SK-N-SH treated with all-trans-retinoic acid at 6 μM for 48 hours (cell line): ENCODE data around the gene RIPOR3.
"Not testable (repeated sequence)": the region's sequence is repeated elsewhere in the genome, so short reads cannot be mapped to it uniquely, and the experiment has no call there.

Source experiments
- ATAC-seq: fragments of 200-7000 bp; cut with Tn5 transposase; 3 replicates; pipeline ENCODE4 v1.9.1; 2020; ENCODE audit warnings: mild to moderate bottlenecking, moderate library complexity
- ARNTL ChIP-seq: fragments of 450-650 bp; formaldehyde crosslinking; IDR thresholded peaks from 2 replicates; pipeline ENCODE4 v1.5.0; 2020; ENCODE audit warnings: low read depth, mild to moderate bottlenecking, moderate library complexity, borderline replicate concordance
- BACH2 ChIP-seq: fragments of 250-450 bp; sonication (Bioruptor Pico); IDR thresholded peaks from 2 replicates; pipeline ENCODE4 v1.9.0; 2021; ENCODE audit warnings: mild to moderate bottlenecking, borderline replicate concordance
- CREB5 ChIP-seq: fragments of 250-450 bp; sonication (Bioruptor Pico); IDR thresholded peaks from 2 replicates; pipeline ENCODE4 v1.5.1; 2020; ENCODE audit warnings: low read depth, mild to moderate bottlenecking, moderate library complexity
- CSDC2 ChIP-seq: fragments of 250-450 bp; sonication (Bioruptor Pico); IDR thresholded peaks from 2 replicates; pipeline ENCODE4 v1.5.0; 2020; ENCODE audit warnings: mild to moderate bottlenecking, moderate library complexity
- CSRNP3 ChIP-seq: fragments of 250-450 bp; sonication (Bioruptor Pico); IDR thresholded peaks from 2 replicates; pipeline ENCODE4 v1.5.1; 2021; ENCODE audit warnings: mild to moderate bottlenecking, moderate library complexity
- ESRRG ChIP-seq: fragments of 250-450 bp; sonication (Bioruptor Pico); IDR thresholded peaks from 2 replicates; pipeline ENCODE4 v1.6.1; 2021; ENCODE audit warnings: mild to moderate bottlenecking
- GLIS3 ChIP-seq: fragments of 250-450 bp; sonication (Bioruptor Pico); IDR thresholded peaks from 2 replicates; pipeline ENCODE4 v1.5.0; 2020; ENCODE audit warnings: mild to moderate bottlenecking, moderate library complexity
- ISL1 ChIP-seq: fragments of 250-450 bp; sonication (Bioruptor Pico); IDR thresholded peaks from 2 replicates; pipeline ENCODE4 v2.1.2; 2022; ENCODE audit warnings: mild to moderate bottlenecking, moderate library complexity
- OSR1 ChIP-seq: fragments of 250-450 bp; sonication (Bioruptor Pico); IDR thresholded peaks from 2 replicates; pipeline ENCODE4 v1.8.0; 2022; ENCODE audit warnings: moderate library complexity, mild to moderate bottlenecking, inconsistent platforms
- PATZ1 ChIP-seq: fragments of 250-450 bp; sonication (Bioruptor Pico); IDR thresholded peaks from 2 replicates; pipeline ENCODE4 v1.8.0; 2020; ENCODE audit warnings: mild to moderate bottlenecking, moderate library complexity, borderline replicate concordance
- PPARA ChIP-seq: fragments of 250-450 bp; sonication (Bioruptor Pico); IDR thresholded peaks from 2 replicates; pipeline ENCODE4 v1.5.0; 2020; ENCODE audit warnings: mild to moderate bottlenecking, borderline replicate concordance
- RARB ChIP-seq: fragments of 250-450 bp; sonication (Bioruptor Pico); IDR thresholded peaks from 2 replicates; pipeline ENCODE4 v1.8.0; 2021; ENCODE audit warnings: mild to moderate bottlenecking, moderate library complexity
- SNAI2 ChIP-seq: fragments of 250-450 bp; sonication (Bioruptor Pico); IDR thresholded peaks from 2 replicates; pipeline ENCODE4 v1.5.0; 2020; ENCODE audit warnings: mild to moderate bottlenecking, moderate library complexity
- TOX ChIP-seq: fragments of 250-450 bp; sonication (Bioruptor Pico); IDR thresholded peaks from 2 replicates; pipeline ENCODE4 v1.8.0; 2021; ENCODE audit warnings: mild to moderate bottlenecking, moderate library complexity, borderline replicate concordance
- ZC3H10 ChIP-seq: fragments of 250-450 bp; sonication (Bioruptor Pico); IDR thresholded peaks from 2 replicates; pipeline ENCODE4 v1.5.1; 2021; ENCODE audit warnings: mild to moderate bottlenecking, moderate library complexity
- ZFP3 ChIP-seq: fragments of 250-450 bp; sonication (Bioruptor Pico); IDR thresholded peaks from 2 replicates; pipeline ENCODE4 v1.5.0; 2020; ENCODE audit warnings: mild to moderate bottlenecking, moderate library complexity
- ZFP30 ChIP-seq: fragments of 450-650 bp; formaldehyde crosslinking; IDR thresholded peaks from 2 replicates; pipeline ENCODE4 v1.5.0; 2022; ENCODE audit warnings: mild to moderate bottlenecking, moderate library complexity
- ZNF565 ChIP-seq: fragments of 450-650 bp; formaldehyde crosslinking; conservative IDR thresholded peaks from 2 replicates; pipeline ENCODE4 v1.5.0; 2020; ENCODE audit warnings: low read depth, mild to moderate bottlenecking, moderate library complexity
- ZNF70 ChIP-seq: fragments of 450-650 bp; formaldehyde crosslinking; IDR thresholded peaks from 2 replicates; pipeline ENCODE4 v1.5.0; 2020; ENCODE audit warnings: mild to moderate bottlenecking, moderate library complexity
- ZNF8 ChIP-seq: fragments of 450-650 bp; formaldehyde crosslinking; IDR thresholded peaks from 2 replicates; pipeline ENCODE4 v1.5.0; 2020; ENCODE audit warnings: mild to moderate bottlenecking, moderate library complexity

The RIPOR3 gene

GRCh38 chr20:50715694-50716093 lies 24.4 kb upstream of the RIPOR3 start:
- TF ChIP-seq PPARA (CRISPR knock-in tag), result no peak
- no peak for TF ChIP-seq ISL1
- no peak for TF ChIP-seq BACH2
- TF ChIP-seq ZNF565 (CRISPR knock-in tag), result no peak
- no peak for TF ChIP-seq PATZ1 (CRISPR knock-in tag)
- TF ChIP-seq CSRNP3 (CRISPR knock-in tag), result no peak
- ATAC-seq, result no peak

GRCh38 chr20:50714426-50714825 lies 23.1 kb upstream of the RIPOR3 start:
- not testable (repeated sequence) for ATAC-seq

GRCh38 chr20:50713657-50714101 lies 22.3 kb upstream of the RIPOR3 start:
- TF ChIP-seq ZFP30 (CRISPR knock-in tag) (no peak), CREB5 (CRISPR knock-in tag) (no peak), SNAI2 (no peak), ARNTL (CRISPR knock-in tag) (no peak), ESRRG (CRISPR knock-in tag) (no peak), ISL1 (no peak), TOX (no peak), CSDC2 (CRISPR knock-in tag) (no peak), ZC3H10 (CRISPR knock-in tag) (no peak), OSR1 (CRISPR knock-in tag) (no peak), GLIS3 (CRISPR knock-in tag) (no peak), BACH2 (no peak), ZNF70 (no peak), ZNF8 (CRISPR knock-in tag) (no peak), CSRNP3 (CRISPR knock-in tag) (no peak), PPARA (CRISPR knock-in tag) (no peak), PATZ1 (CRISPR knock-in tag) (no peak)
- ATAC-seq, result peak; percentile 76

- TF ChIP-seq ZFP3, result no peak
- TF ChIP-seq ZC3H10 (CRISPR knock-in tag), result no peak
- TF ChIP-seq OSR1 (CRISPR knock-in tag), result no peak
- TF ChIP-seq RARB (CRISPR knock-in tag), result no peak
- TF ChIP-seq SNAI2, result no peak
- TF ChIP-seq, all 23 proteins: peak for 0
- no peak for ATAC-seq
Observed at GRCh38 chr20:50712771-50713656, 21.7 kb upstream of the RIPOR3 start.
